NB4 (cell line): ENCODE data around the gene SLC2A4.

Experiments
- DNase-seq: peaks from one replicate; pipeline ENCODE4 v3.0.0; 2010; ENCODE audit warnings: low read depth
- H3K4me3 ChIP-seq: one replicate; pipeline ENCODE4 v1.5.1; 2011; ENCODE audit warnings: mild to moderate bottlenecking, low read depth, low read length, moderate library complexity
- CTCF ChIP-seq: IDR thresholded peaks from one replicate; pipeline ENCODE4 v1.5.1; 2012; ENCODE audit warnings: low read depth, low read length
- MAX ChIP-seq: IDR thresholded peaks from 2 replicates; pipeline ENCODE4 v1.6.1; 2011; ENCODE audit warnings: low read depth, low read length
- MYC ChIP-seq: IDR thresholded peaks from 2 replicates; pipeline ENCODE4 v1.6.1; 2011; ENCODE audit warnings: low read depth, low read length
- POLR2A ChIP-seq: IDR thresholded peaks from 2 replicates; pipeline ENCODE4 v1.6.1; 2011; ENCODE audit warnings: mild to moderate bottlenecking; ENCODE audit not compliant: insufficient read length; ENCODE audit errors: extremely low read depth

The SLC2A4 gene

GRCh38 chr17:7306911-7307685 is 25.6 kb downstream of the SLC2A4 start, which contains the start of gene EIF5A:
TSS of gene EIF5A (plus strand) at chr17:7307628. CDS start at chr17:7309636, 2,008 bp downstream.
- H3K4me3 ChIP-seq: peak within 1 kb of the TSS; percentile 99
- peak; percentile 97 for DNase-seq
- TF ChIP-seq MYC (peak; percentile 60), POLR2A (peak; percentile 58), MAX (peak; percentile 79), CTCF (no peak)

- TF ChIP-seq CTCF: no peak
- TF ChIP-seq POLR2A: no peak
- TF ChIP-seq MYC: peak; percentile 92
- peak; percentile 87 for TF ChIP-seq MAX
- DNase-seq: peak; percentile 53
Measured at GRCh38 chr17:7307686-7308624, 26.4 kb downstream of the SLC2A4 start.

DNA sequence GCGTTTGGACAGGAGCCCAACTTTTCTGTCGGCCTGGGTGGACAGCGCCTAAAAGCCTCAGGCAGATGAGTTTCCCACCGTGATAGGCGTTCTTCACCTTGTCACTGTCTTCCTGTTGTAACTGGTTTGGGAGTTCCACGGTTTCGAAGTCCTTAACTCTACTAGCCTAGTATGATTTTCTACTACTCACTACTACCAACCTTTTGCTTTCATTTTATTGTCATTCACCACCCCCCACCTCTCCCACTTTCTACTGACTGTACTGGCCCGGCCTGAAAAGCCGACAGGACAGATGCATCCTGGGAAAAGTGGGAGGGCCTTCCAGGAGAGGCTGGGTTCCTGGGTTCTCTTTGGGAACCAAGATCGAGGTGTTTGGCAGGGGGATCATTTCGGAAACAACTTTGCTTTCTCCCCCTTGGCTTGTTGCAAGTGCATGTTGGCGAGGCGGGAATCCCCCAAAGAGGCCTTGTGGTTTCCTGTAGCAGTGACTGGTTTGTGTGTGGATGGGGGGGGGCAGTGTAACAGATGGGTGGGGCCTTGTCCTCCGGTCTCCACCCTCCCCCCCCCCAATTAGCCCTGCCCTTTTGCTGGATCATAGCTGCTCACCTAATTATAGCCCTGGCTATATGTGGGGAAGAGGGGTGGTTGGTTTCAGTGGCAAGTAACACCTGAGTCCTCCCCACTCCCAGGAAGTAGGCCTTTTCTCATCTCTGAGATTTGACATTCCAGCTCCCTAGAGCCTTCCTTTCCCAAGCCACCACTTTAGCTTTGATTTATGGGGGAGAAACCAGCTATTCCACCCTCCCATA is 27.3 kb downstream of the SLC2A4 start:
- DNase-seq: peak; percentile 84
- TF ChIP-seq CTCF (no peak), MAX (no peak), POLR2A (peak; percentile 14), MYC (no peak)
- H3K4me3 ChIP-seq: peak overlapping the region; percentile 99

More at GRCh38 chr17:7307686-7308624, 26.4 kb downstream of the SLC2A4 start:
- H3K4me3 ChIP-seq: peak overlapping the region; percentile 99

DNA sequence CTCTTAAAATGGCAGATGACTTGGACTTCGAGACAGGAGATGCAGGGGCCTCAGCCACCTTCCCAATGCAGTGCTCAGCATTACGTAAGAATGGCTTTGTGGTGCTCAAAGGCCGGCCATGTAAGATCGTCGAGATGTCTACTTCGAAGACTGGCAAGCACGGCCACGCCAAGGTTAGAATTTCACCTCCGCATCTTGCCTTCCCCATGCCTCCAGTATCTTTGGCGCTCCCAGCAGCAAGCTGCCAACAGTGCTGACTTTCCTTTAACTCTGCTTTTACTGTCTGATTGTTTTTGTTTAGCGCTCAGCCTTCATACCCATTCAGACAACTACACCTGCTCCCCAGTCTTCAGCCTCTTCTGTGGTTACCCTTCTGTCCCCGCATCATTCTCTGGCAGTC is 28.1 kb downstream of the SLC2A4 start:
- TF ChIP-seq MYC: no peak
- H3K4me3 ChIP-seq: peak overlapping the region; percentile 99
- DNase-seq: no peak

DNA sequence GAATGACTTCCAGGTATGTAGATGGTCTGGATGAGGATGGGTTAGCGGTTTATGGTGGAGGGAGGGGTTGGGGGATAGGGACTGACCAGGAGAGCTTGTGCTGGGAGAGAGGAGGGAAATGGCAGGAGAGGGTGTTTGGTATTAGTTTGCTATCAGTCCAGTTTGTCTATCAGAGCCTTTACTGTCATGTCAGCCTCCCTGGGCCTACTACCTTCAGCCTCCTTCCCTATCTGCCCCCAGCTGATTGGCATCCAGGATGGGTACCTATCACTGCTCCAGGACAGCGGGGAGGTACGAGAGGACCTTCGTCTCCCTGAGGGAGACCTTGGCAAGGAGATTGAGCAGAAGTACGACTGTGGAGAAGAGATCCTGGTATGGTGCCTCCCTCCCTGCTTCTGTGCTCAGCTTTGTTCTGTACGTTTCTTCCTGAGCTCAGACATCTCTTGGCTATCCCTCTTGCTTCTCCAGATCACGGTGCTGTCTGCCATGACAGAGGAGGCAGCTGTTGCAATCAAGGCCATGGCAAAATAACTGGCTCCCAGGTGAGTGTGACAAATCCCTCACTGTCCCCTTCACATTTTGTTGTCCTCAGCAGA is 29.7 kb downstream of the SLC2A4 start:
- no peak for DNase-seq
- no peak overlapping the region for H3K4me3 ChIP-seq
- TF ChIP-seq MYC: no peak

- TF ChIP-seq MAX (no peak), POLR2A (no peak), MYC (no peak), CTCF (no peak)
- no peak overlapping the region for H3K4me3 ChIP-seq
- no peak for DNase-seq
Measured at GRCh38 chr17:7312432-7313087, 31.0 kb downstream of the SLC2A4 start.
